ENCODE measurements around the gene REXO5.

REXO5 gene

DNA sequence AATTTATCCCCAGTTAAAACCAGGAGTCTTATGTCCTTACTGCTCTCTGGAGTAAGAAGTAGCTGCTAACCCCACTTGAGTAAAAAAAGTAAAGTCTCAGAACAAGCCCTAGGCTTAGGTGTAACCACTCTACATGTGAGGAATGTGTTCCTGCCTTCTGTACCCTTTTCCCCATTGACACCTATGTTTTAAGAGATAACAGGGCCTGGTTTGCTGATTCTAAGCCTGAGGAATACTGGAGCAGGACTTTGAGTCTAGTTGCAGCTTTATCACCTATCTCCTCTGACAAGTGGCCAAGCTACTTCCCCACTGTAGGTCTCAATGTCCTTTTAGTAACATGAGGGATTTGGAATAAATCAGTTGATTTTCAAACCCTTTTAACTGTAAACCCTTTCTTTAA lies 40.2 kb downstream of the REXO5 start:
- no peak overlapping the region for H3K4me3 ChIP-seq (ENCODE audit: low read length)
- TF ChIP-seq, protein P1, sequence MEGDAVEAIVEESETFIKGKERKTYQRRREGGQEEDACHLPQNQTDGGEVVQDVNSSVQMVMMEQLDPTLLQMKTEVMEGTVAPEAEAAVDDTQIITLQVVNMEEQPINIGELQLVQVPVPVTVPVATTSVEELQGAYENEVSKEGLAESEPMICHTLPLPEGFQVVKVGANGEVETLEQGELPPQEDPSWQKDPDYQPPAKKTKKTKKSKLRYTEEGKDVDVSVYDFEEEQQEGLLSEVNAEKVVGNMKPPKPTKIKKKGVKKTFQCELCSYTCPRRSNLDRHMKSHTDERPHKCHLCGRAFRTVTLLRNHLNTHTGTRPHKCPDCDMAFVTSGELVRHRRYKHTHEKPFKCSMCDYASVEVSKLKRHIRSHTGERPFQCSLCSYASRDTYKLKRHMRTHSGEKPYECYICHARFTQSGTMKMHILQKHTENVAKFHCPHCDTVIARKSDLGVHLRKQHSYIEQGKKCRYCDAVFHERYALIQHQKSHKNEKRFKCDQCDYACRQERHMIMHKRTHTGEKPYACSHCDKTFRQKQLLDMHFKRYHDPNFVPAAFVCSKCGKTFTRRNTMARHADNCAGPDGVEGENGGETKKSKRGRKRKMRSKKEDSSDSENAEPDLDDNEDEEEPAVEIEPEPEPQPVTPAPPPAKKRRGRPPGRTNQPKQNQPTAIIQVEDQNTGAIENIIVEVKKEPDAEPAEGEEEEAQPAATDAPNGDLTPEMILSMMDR (conservative IDR thresholded peaks at IDR 0.05; ENCODE audit: low read depth, low read length) = no peak
- DNase-seq (ENCODE audit: low read depth) = no peak

DNA sequence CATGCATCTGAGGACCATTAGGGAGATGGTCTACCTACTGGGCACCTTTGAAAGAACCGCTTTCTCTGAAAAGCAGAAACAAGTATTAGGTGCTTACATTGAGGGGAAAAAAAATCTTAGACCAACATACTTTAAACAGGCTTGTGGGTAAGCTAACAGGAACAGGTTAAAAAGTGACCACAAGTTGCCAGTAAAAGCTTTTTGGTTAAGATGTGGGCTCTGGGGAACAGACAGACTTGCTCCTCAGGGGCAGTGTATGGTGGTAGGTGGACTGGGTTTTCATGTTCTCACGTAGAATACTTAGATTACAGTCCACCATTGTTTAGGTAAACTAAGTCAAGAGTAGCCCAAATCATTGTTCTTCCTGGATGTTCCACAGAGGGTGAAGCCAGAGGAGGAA lies 41.2 kb downstream of the REXO5 start:
- no peak for DNase-seq (ENCODE audit: low read depth)
- TF ChIP-seq, protein P1 (conservative IDR thresholded peaks at IDR 0.05; ENCODE audit: low read depth, low read length) = no peak
- no peak overlapping the region for H3K4me3 ChIP-seq (ENCODE audit: low read length)

DNA sequence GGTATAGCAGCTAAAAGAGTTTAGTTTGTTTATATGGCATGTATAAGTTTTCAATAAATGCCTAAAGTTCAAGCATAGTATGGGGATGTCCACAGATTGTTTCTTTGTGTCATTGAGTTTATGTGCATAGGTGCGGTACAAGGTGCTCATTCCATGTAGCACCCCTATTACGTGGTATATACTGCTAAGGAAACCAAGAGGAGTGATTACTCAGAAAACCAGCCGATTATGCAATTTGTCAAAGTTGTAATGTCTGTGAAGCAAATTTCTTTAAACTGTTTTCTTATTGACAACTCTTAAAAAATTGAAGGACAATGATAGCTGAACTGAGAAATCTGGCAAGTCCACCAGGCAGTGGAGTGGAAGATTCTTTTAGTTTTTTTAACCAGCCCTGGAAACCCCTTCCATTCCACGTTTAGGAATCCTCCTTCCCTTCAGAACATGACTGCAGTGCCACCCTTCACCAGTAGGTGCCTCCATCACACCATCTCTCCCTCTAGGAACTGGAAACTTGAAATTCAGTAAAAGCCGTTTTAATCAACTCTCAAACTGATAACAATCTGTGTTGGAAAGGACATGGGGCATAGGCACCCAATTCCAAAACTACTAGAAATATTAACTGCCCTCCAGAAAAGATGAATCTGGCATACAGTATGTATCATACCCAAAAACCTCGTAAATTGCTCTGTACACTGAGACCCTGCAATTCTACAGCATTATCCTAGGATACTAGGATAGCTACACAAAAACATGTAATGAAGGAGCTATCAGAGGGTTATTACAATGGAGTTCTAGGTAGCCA lies 43.5 kb downstream of the REXO5 start:
- H3K4me3 ChIP-seq (ENCODE audit: low read length) = no peak overlapping the region
- no peak for DNase-seq (ENCODE audit: low read depth)
- TF ChIP-seq, protein P1 (conservative IDR thresholded peaks at IDR 0.05; ENCODE audit: low read depth, low read length) = peak; percentile 99

DNA sequence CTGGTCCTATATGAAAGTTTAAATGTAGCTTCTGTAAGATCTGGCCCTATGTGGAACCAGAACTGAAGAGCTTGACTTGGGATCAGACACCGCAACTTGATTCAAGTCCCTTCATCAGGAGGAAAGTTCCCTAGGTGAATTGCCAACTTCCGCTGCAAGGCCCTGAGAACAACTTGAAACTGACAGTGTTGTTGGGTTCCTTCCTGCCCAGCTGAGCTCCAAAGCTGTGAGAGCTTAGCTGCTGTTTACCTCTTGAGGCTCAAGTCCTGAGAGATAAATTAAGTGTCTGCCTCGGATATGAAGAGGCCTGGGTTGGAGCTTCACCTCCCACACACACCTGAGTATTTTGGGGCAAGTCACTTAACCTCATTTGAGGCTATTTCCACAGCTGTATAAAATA lies 44.7 kb downstream of the REXO5 start:
- H3K4me3 ChIP-seq (ENCODE audit: low read length) = no peak overlapping the region
- TF ChIP-seq, protein P1 (conservative IDR thresholded peaks at IDR 0.05; ENCODE audit: low read depth, low read length) = no peak
- no peak for DNase-seq (ENCODE audit: low read depth)

DNA sequence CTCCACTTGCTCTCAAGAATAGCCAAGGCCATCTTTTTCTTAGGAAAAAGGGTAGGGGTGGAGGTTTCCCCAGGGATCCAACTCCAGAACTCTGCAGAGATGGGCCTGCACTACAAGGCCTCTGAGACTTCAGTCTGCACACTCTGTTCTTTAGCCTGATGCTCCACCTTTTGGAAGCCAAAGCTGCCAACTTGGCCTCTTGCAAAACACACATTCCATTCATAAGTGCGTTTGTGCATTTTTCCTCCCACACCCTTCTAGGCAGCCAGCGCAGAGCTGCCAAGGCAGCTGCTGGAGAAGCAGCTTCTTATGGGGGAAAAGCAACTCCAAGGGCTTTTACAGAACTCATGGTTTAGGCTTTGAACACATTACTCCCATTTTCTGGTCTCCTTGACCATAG lies 45.3 kb downstream of the REXO5 start:
- peak; percentile 86 for DNase-seq (ENCODE audit: low read depth)
- TF ChIP-seq, protein P1 (conservative IDR thresholded peaks at IDR 0.05; ENCODE audit: low read depth, low read length) = no peak
- no peak overlapping the region for H3K4me3 ChIP-seq (ENCODE audit: low read length)

DNA sequence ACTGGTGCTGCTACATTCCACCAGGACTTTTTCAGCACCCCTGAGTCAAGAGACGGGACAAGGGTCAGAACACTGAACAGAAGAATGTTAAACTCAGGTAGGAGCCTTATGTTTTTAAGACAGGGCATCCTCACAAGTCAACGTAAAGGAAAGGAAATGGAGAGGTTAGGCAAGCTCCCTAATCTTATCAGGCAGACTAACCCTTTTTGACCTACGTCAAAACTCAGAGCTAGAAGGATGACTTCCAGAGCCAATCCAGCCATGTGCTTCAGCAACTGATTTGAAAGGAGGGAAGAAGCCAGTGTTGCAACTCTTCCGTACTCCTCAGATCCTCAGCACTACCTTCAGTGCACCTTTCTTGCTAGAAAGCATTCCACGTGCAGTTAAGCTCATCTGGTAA lies 46.8 kb downstream of the REXO5 start:
- DNase-seq (ENCODE audit: low read depth) = no peak
- TF ChIP-seq, protein P1 (conservative IDR thresholded peaks at IDR 0.05; ENCODE audit: low read depth, low read length) = no peak
- H3K4me3 ChIP-seq (ENCODE audit: low read length) = no peak overlapping the region

DNA sequence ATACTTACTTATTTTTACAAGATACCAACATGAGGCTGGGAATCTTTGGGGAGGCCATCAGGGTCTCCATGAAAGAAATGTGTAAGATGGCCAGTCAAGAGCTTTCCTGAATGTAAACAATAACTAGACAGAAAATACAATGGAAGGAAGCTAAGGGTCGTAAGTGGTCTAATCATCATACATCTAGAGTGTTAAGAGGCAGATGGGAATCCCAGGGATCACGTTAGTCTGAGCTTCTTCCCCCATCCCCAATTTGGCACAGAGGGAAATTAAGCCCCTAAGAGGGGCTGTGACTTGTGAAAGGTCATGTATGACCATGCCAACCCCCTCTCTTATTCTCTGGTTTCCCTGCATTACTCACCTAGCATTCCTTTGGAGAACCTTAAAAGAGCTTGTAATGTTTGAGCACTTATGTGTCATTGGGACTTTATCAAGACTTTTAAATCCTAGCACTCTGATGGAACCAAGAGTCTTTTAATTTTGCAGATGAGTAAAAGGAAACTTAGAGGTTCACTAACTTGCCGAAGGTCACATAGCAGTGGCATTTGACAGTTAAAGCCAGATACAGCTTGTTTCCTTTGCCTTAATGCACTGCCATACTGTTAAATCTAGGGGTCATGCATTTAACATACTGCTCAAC lies 47.8 kb downstream of the REXO5 start:
- H3K4me3 ChIP-seq (ENCODE audit: low read length) = no peak overlapping the region
- TF ChIP-seq, protein P1 (conservative IDR thresholded peaks at IDR 0.05; ENCODE audit: low read depth, low read length) = no peak
- DNase-seq (ENCODE audit: low read depth) = no peak

All from retinal pigment epithelial cell (primary cell).